ENCODE data around the gene CNKSR1. TPM values are rescaled to one million over a fixed set of nuclear protein-coding genes. Genes with fewer than 3 reads are reported as not detected.

CNKSR1 gene
- polyA plus RNA-seq, 1 donor (not counting 4 experiments of a cell fraction or from before 2014, with no cell fraction given) = 10.6 TPM

DNA sequence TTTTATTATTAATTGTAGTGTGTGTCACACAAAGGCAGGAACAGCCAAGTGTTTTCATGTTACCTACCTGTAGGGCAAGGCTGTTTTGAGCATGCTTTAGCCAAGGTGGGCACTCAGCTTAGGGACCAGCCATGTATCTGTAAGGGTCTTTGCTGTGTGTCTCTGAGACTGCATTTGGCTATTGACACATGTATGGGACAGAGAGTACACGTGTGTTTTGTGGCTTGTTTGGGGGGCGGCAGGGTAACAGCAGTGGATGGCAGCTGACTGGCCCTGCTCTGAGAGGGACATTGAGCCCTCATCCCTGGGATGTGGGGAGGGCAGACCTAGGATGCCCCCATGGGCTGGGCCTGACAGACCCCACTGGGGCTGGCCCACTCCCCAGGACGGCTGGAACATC lies 20.0 kb downstream of the CNKSR1 start:
- Histone ChIP-seq H3K79me2 (ENCODE audit: control insufficient read depth, insufficient read depth, low read length) (no peaks in the 10 kb centered on the region), H3K36me3 (ENCODE audit: control insufficient read depth in 2 of 2, extremely low read depth in 1 of 2, insufficient read depth in 2 of 2, low read length in 2 of 2) (no peaks in the 10 kb centered on the region), H3K4me1 (ENCODE audit: control insufficient read depth, extremely low read depth, insufficient read depth, low read length) (peaks cover 10% of the 10 kb centered on the region), H3K27me3 (ENCODE audit: control insufficient read depth, extremely low read depth, insufficient read depth, low read length) (no peaks in the 10 kb centered on the region), H3K9me1 (ENCODE audit: control insufficient read depth, extremely low read depth, insufficient read depth, low read length) (no peaks in the 10 kb centered on the region), H3K4me3 (ENCODE audit: control insufficient read depth in 2 of 3, extremely low read depth in 1 of 3, insufficient read depth in 2 of 3, low read depth in 1 of 3, low read length in 3 of 3) (no peak overlapping the region), H3K27ac (ENCODE audit: control insufficient read depth, insufficient read depth, low read length) (no peak overlapping the region), H3K4me2 (ENCODE audit: control insufficient read depth, extremely low read depth, insufficient read depth, low read depth, low read length) (no peak overlapping the region), H2AFZ (ENCODE audit: control insufficient read depth, low read length) (no peak overlapping the region), H3K9me3 (ENCODE audit: control insufficient read depth, low read depth, low read length) (no peaks in the 10 kb centered on the region), H3K9ac (ENCODE audit: control insufficient read depth, extremely low read depth, insufficient read depth, low read length) (no peak overlapping the region), H4K20me1 (ENCODE audit: control insufficient read depth, extremely low read depth, insufficient read depth, low read length) (no peaks in the 10 kb centered on the region)
- no peak for DNase-seq (ENCODE audit: low read depth, low spot score)
- TF ChIP-seq, protein P1, sequence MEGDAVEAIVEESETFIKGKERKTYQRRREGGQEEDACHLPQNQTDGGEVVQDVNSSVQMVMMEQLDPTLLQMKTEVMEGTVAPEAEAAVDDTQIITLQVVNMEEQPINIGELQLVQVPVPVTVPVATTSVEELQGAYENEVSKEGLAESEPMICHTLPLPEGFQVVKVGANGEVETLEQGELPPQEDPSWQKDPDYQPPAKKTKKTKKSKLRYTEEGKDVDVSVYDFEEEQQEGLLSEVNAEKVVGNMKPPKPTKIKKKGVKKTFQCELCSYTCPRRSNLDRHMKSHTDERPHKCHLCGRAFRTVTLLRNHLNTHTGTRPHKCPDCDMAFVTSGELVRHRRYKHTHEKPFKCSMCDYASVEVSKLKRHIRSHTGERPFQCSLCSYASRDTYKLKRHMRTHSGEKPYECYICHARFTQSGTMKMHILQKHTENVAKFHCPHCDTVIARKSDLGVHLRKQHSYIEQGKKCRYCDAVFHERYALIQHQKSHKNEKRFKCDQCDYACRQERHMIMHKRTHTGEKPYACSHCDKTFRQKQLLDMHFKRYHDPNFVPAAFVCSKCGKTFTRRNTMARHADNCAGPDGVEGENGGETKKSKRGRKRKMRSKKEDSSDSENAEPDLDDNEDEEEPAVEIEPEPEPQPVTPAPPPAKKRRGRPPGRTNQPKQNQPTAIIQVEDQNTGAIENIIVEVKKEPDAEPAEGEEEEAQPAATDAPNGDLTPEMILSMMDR (optimal IDR thresholded peaks at IDR 0.05 in 1 of 3, IDR thresholded peaks at IDR 0.05 in 1 of 3, conservative IDR thresholded peaks at IDR 0.05 in 1 of 3; ENCODE audit: extremely low read depth in 1 of 3, insufficient read depth in 2 of 3, low read length in 3 of 3) = no peak
- no peak for TF ChIP-seq EZH2 (IDR thresholded peaks at IDR 0.05; ENCODE audit: low read length)
- dilution Hi-C loops (cut with MboI; ENCODE audit: extremely low pct_ligation_motif_present, low sequenced_read_pairs) = no loop called here
- FAIRE-seq = no peak

DNA sequence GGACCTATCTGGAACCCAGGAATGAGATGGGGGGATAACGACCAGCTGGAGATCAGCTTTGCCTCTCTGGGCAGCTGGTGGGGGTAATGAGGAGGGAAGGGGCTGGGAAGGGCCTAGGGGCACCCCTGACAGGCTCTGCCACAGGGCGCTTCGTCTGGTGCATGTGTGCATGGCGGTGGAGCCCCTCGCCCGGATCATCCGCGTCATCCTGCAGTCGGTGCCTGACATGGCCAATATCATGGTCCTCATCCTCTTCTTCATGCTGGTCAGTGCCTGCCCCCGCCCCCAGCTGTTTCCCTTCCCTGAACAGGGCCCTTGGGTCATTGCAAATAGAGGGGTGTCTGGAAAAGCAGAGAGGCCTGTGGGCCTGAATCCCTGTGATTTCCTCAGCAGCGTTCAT lies 20.5 kb downstream of the CNKSR1 start:
- DNase-seq (ENCODE audit: low read depth, low spot score) (no peak), FAIRE-seq (no peak)
- Histone ChIP-seq H3K4me2 (ENCODE audit: control insufficient read depth, extremely low read depth, insufficient read depth, low read depth, low read length) (no peak overlapping the region), H3K27ac (ENCODE audit: control insufficient read depth, insufficient read depth, low read length) (no peak overlapping the region), H2AFZ (ENCODE audit: control insufficient read depth, low read length) (no peak overlapping the region), H3K4me3 (ENCODE audit: control insufficient read depth in 2 of 3, extremely low read depth in 1 of 3, insufficient read depth in 2 of 3, low read depth in 1 of 3, low read length in 3 of 3) (no peak overlapping the region), H3K79me2 (ENCODE audit: control insufficient read depth, insufficient read depth, low read length) (no peaks in the 10 kb centered on the region), H3K9ac (ENCODE audit: control insufficient read depth, extremely low read depth, insufficient read depth, low read length) (no peak overlapping the region), H3K9me3 (ENCODE audit: control insufficient read depth, low read depth, low read length) (no peaks in the 10 kb centered on the region), H3K27me3 (ENCODE audit: control insufficient read depth, extremely low read depth, insufficient read depth, low read length) (no peaks in the 10 kb centered on the region), H3K4me1 (ENCODE audit: control insufficient read depth, extremely low read depth, insufficient read depth, low read length) (peaks cover 10% of the 10 kb centered on the region), H3K9me1 (ENCODE audit: control insufficient read depth, extremely low read depth, insufficient read depth, low read length) (no peaks in the 10 kb centered on the region), H4K20me1 (ENCODE audit: control insufficient read depth, extremely low read depth, insufficient read depth, low read length) (no peaks in the 10 kb centered on the region), H3K36me3 (ENCODE audit: control insufficient read depth in 2 of 2, extremely low read depth in 1 of 2, insufficient read depth in 2 of 2, low read length in 2 of 2) (no peaks in the 10 kb centered on the region)
- dilution Hi-C loops (cut with MboI; ENCODE audit: extremely low pct_ligation_motif_present, low sequenced_read_pairs) = no loop called here
- TF ChIP-seq EZH2 (IDR thresholded peaks at IDR 0.05; ENCODE audit: low read length) = no peak
- TF ChIP-seq, protein P1 (optimal IDR thresholded peaks at IDR 0.05 in 1 of 3, IDR thresholded peaks at IDR 0.05 in 1 of 3, conservative IDR thresholded peaks at IDR 0.05 in 1 of 3; ENCODE audit: extremely low read depth in 1 of 3, insufficient read depth in 2 of 3, low read length in 3 of 3) = no peak

Data from keratinocyte (primary cell).